ENCODE results near the gene GMEB2. TPM values are rescaled to one million over a fixed set of nuclear protein-coding genes. Genes with fewer than 3 reads are reported as not detected.
A peak's percentile ranks its signal among the peaks of the same experiment; 100 is the strongest.

Gene GMEB2
- total RNA-seq, 1 donor from 2014 or later = 4.5 TPM

DNA sequence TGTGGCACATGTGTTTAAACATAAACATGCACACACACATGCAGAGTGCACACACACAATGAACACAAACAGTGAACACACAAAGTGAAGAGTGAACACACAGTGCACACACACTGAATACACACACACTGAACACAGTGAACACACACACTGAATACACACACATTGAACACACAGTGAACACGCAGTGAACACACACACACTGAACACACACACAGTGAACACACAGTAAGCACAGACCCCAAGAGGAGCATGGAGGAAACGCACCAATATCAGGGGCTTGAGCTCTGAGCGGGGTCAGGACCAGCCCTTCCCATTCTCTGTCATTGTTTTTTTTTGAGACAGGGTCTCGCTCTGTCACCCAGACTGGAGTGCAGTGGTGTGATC lies 35.8 kb downstream of the GMEB2 start:
- ATAC-seq = no peak
- no peak for DNase-seq (ENCODE audit: low spot score)

GRCh38 chr20:63590218-63591146 lies 36.4 kb downstream of the GMEB2 start:
- no peak for DNase-seq (ENCODE audit: low spot score)
- no peak for ATAC-seq

GRCh38 chr20:63589261-63590217 lies 37.4 kb downstream of the GMEB2 start:
- DNase-seq (ENCODE audit: low spot score) = no peak
- no peak for ATAC-seq

GRCh38 chr20:63588641-63589041 lies 38.3 kb downstream of the GMEB2 start:
- ATAC-seq = peak; percentile 10
- DNase-seq (ENCODE audit: low spot score) = no peak

- DNase-seq (ENCODE audit: low spot score) = no peak
- ATAC-seq = peak; percentile 13
These were observed 38.9 kb downstream of the GMEB2 start for GRCh38 chr20:63587776-63588591.

GRCh38 chr20:63587256-63587655 lies 39.6 kb downstream of the GMEB2 start:
- DNase-seq (ENCODE audit: low spot score) = no peak

DNA sequence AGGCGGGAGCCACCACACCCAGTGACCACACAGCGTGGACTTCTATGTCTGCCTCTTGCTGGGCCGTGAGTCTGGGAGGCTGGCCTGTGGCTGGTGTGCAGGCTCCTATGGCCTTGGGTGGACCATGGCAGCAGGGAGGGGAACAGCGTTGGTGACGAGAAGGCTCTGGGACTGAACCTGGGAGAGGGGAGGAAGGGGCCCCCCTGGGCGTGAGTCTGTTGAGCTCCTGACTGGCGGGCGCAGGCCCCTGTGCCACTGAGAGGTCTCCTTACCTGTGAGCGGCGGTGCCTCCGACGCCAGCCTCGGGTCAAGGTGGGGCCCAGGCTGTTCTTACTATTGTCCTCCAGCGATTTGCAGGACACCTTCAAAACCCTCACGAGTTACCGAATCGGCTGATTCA lies 40.1 kb downstream of the GMEB2 start:
- ATAC-seq (no peak), DNase-seq (ENCODE audit: low spot score) (no peak)

More at GRCh38 chr20:63587256-63587655, 39.6 kb downstream of the GMEB2 start:
- no peak for ATAC-seq

DNA sequence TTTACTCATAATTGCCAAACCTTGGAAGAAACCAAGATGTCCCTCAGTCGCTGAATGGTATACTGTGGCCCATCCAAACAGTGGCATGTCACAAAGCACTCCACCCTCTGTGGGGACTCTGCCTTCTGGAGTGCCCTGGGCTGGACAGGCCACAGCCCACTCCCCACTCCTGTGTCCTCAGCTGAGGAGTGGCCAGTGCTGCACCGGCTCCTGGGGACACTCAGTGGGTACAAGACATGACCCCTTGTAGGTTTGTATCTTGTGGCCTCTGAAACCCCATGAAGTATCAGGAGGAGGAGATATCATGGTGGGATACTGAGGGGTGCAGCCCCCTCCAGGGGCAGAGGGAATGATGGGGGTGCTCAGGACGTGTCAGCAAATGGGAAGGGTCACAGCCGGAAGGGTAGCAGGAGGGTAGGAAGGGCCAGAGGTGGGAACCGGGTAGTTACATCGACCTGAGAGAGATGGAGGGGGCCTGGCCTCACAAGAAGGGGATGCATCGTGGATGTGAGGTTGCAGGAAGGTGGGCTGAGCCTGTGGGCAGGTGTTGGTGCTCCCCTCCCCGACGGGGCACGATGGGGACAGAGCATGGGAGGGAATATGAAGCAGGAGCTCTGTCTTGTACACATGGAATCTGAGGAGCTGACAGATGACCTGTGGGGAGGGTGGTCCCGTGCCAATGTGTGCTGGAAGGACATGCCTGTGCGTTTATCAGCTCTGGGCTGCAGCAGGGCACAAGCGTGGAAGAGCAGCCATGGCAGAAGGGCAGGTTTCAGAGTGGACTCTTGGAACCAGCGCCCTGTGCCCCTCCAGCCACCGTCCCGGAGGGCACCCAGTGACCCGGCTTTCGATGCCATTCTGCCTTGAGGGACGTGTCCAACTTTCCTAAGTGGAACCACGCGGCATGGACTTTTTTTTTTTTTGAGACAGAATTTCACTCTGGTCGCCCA lies 41.0 kb downstream of the GMEB2 start:
- no peak for DNase-seq (ENCODE audit: low spot score)

GRCh38 chr20:63582382-63583063 lies 44.4 kb downstream of the GMEB2 start:
- ATAC-seq = no peak
- DNase-seq (ENCODE audit: low spot score) = no peak

More for the DNA sequence above, 41.0 kb downstream of the GMEB2 start:
- no peak for ATAC-seq

- DNase-seq (ENCODE audit: low spot score) (no peak), ATAC-seq (peak; percentile 71)
These were observed 46.0 kb downstream of the GMEB2 start for GRCh38 chr20:63580796-63581461.

DNA sequence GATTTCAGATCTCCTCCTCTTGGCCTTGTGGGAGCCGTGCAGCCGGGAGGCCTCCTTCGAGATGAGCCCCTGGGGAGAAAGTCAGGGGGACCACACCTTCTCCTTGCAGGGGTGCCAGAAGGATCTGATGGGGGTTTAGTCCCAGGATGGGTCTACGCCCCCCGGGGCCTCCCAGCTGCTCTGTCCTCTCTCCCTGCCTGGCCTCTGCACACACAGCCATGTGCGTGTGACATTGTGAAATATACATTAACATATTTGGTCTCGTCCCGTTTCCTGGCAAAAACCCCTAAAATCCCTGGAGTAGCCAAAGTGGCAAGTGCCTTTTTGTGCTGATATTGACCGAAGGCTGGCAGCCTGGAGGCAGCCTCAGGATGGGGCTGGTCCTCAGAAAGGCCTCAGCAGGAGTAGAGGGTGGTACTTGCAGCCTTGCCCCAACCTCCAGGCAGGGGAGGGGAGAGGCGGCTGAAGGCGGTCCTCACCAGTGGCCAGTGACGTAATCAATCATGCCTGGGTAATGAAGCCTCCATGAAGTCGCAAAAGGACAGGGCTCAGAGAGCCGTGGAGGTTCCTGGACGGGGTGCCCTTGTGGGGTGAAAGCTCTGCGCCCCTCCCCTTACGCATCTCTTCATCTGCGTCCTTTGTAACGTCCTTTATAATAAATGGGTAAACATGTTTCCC lies 47.7 kb downstream of the GMEB2 start:
- no peak for DNase-seq (ENCODE audit: low spot score)
- no peak for ATAC-seq

GRCh38 chr20:63578224-63579016 lies 48.5 kb downstream of the GMEB2 start:
- DNase-seq (ENCODE audit: low spot score) (no peak), ATAC-seq (no peak)

DNA sequence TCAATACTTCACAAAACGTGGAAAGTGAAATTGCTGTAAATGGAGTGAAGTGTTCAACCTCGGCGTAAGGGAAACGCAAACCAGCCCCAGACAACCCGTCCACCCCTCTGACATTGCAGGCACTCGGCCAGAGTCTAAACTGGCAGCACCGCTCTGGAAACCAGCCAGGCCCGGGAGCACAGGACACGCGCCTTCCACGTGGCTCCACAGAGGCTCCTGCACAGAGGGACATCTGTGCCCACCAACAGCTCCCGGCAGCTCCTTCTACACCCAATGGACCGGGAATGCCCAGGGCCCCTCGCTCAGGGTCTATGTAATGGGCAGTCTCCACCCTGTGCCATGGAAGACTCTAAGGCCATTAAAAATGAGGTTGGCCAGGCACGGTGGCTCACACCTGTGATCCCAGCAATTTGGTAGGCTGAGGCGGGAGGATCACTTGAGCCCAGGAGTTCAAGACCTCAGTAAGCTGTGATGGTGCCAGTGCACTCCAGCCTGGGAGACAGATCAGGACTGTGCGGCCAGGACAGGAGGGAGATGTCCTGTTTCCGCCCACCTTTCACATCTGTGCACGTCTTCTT lies 49.5 kb downstream of the GMEB2 start:
- ATAC-seq (peak; percentile 68), DNase-seq (ENCODE audit: low spot score) (peak; percentile 91)

DNA sequence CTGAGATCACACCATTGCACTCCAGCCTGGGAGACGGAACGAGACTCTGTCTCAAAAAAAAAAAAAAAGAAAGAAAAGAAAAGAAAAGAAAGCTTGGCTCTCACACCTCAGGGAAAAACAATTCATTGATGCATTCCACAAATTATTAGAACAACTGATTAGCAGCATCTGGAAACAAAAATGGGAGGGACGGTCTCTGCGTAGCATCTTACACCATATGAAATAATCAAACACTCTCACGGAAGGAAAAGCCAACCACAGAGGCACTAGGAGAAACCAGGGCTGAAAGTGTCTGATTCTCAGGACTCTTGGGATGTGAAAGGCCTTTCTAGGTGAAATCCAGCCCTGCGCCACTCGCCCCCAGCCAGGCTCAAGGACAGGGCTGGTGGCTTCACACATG lies 50.6 kb downstream of the GMEB2 start:
- ATAC-seq = no peak
- no peak for DNase-seq (ENCODE audit: low spot score)

GRCh38 chr20:63574829-63575743 lies 51.8 kb downstream of the GMEB2 start:
- ATAC-seq (no peak), DNase-seq (ENCODE audit: low spot score) (no peak)

Measured in left lobe of liver (tissue), 2 donors.